Cardiac septum (tissue), 1 donor: ENCODE results near the gene ARHGAP25. TPM values are rescaled to one million over a fixed set of nuclear protein-coding genes. Genes with fewer than 3 reads are reported as not detected.

Experiments used
- DNase-seq: peaks from one replicate; pipeline ENCODE4 v3.0.0-alpha.2; 2020; ENCODE audit warnings: low spot score
- intact Hi-C: fragments of 100-400 bp; cut with DNase I; formaldehyde crosslinking; loops from one replicate; pipeline ENCODE4 v1.14.0; 2022
- long read RNA-seq: library from polyadenylated mRNA; unstranded; transcript quantifications from one replicate; pipeline ENCODE4 v2.0.0, GENCODE V29; 2021
- total RNA-seq: library from RNA; stranded (reverse); fragmentation: NEBNext Ultra II Directional; extraction: Animal tissue kit (Norgen Biotek cat#: 25700); gene quantifications from one replicate; pipeline ENCODE4 v1.2.1, GENCODE V29; 2021
- donor health status: DM: no; HTN: no; CAD: no.

The ARHGAP25 gene
- 5.2 TPM for total RNA-seq
- long read RNA-seq, partial matches to known transcripts, result 1 of 8 reads
- long read RNA-seq, other reads (novel, unspliced or antisense), result 2 of 8 reads

DNA sequence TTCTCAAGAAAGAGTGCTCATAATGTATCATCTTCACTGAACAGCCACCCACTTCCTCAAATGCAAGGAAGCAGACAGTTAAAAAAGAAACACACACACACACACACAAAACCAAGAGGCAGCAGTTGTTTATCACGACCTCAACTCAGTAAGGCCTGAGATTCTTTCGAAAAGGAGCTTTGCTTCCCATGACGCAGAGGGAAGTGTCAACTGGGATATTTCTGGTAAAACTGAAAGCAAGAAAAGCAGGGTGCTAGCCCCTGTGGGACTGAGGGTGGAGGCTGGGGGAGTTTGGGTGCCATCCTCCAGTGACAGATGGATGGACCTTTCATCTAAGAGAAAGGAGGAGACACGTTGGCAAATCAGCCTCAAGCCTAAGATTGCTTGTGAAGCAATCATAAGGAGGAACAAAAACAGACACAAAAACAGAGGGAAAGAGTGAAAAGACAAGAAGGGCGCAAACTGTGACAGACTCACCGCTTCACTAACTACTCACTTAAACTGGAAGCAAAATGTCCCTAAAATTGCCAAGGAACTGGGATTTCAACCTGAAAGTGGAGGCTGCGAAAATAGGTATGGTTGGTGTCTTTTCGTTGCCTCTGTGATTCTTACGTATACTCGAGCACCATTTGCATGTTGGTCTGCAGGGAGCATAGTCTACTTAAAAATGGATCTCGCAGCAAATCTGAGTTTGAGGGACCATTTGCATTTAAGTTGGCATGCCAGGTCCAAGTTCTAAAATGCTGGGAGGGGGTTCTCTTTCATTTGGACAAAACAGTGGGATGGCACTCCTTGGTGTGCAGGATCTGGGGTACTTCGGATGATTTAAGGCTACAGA lies at the start of gene ARHGAP25:
ARHGAP25 (plus strand) TSS at position 124 of the 838 bp plus-strand sequence; CDS start at position 513, 389 bp downstream.
- intact Hi-C loops, result no loop called here
- DNase-seq, result no peak

- intact Hi-C loops, result no loop called here
- DNase-seq, result no peak
Observed at GRCh38 chr2:68686178-68686577, 48.4 kb upstream of the ARHGAP25 start.

GRCh38 chr2:68687018-68687417 lies 47.6 kb upstream of the ARHGAP25 start:
- DNase-seq, result no peak
- intact Hi-C loops, result no loop called here

DNA sequence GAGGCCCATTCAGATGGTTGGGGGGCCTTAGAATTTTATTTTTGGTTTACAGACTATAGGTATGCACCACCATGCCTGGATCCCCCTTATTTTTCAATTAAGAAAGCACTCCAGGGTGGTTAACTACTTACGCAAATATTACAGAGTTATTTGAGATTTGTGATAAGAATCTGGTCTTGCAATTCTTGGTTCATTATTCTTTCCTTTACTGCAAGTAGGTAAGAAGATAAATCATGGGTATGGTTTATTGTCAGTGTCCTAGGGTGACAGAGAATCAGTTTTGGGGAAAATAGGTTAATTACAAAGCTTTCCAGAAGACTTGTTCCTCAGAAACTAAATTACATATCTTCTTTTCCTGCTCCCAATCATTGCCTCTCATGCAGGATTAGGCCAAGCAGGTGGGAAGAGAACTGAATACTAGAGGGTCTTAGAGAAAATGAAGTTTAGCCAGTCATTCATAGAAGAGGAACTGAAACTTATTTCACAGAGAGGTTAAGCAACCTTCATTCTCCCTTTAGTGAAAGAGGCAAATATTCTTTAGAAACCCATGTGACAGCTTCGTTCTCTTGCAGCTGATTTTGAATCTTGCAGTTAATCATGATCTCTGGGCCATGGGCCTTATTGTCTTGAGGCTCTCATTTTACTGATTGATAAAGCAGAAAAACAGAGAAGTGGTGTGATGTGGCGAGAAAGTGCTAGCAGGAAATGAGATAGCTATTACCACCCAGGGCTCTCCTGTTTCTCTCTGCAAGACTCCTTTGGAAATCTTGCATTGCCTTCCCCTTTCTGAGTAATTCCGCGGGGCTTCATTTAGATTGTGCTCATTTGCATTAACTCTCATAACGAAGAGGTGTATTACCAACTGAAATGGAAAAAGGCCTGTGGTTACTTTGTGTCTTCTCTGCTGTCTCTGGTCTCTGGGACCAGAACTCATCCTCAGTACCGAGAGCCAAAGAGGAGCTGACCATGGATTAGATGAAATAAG lies 44.8 kb upstream of the ARHGAP25 start:
- intact Hi-C loops, result no loop called here
- DNase-seq, result no peak

- intact Hi-C loops, result no loop called here
- no peak for DNase-seq
Observed at GRCh38 chr2:68690851-68691250, 43.8 kb upstream of the ARHGAP25 start.

- no peak for DNase-seq
- intact Hi-C loops, result no loop called here
Observed at GRCh38 chr2:68692511-68692910, 42.1 kb upstream of the ARHGAP25 start.

DNA sequence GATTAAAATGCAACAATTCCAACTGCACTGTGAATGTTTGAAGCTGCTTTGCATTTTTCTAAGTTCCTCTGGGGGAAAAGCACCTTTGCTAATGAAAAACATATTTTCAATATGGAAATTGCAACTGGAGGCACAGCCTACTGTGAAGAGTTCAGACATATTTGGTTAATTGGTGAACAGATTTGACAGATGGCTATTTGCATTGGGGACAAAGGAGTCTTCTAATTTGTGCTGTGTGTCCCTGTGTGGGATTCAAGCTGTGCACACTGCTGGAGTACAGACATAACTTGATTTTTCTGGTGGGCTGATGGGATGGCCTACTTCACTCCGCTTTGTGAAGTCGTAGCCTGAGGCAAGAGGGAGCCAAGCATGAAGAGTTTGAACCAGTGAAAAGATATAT lies 40.7 kb upstream of the ARHGAP25 start:
- DNase-seq, result no peak
- intact Hi-C loops, result no loop called here

DNA sequence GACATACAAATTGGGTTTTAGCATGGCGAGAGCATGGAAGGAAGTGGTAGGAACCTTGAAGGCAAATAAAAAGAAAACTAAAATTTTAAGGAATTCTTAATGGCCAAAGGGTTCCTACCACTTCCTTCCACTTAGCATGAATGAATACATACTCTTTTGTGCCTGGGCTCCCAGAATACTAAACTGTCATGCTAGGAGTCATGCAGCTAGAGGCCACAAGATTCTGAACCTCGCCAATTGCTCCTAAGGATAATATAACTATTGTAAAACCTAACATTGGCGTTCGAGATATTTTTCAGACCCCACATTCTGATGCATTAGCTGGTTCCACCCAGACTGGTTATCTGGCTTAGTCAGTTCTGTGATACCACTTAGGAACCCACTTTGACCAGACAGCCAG lies 38.6 kb upstream of the ARHGAP25 start:
- intact Hi-C loops, result no loop called here
- no peak for DNase-seq

DNA sequence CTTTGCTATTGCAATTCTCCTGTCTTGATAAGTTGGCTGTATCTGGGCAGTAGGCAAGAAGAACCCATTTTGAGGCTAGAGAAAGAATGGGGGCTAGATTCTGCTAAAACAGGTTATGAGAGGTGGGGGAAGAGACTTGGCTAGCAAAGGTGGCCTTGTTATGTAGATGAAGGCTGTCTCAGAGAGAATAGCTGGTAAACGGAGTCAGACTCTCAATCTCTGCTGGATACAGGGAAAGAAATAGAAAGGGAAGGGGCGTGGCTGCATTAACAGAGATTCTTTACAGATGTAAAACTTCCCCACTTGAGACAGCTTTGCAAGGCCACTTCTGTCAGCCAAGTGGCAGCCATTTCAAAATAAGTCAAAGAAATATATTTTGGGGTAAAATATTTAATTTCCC lies 38.1 kb upstream of the ARHGAP25 start:
- DNase-seq, result no peak
- intact Hi-C loops, result no loop called here

- intact Hi-C loops, result no loop called here
- DNase-seq, result no peak
Observed at GRCh38 chr2:68698567-68699377, 35.8 kb upstream of the ARHGAP25 start.

- intact Hi-C loops, result no loop called here
- DNase-seq, result no peak
Observed at GRCh38 chr2:68700560-68700959, 34.1 kb upstream of the ARHGAP25 start.

DNA sequence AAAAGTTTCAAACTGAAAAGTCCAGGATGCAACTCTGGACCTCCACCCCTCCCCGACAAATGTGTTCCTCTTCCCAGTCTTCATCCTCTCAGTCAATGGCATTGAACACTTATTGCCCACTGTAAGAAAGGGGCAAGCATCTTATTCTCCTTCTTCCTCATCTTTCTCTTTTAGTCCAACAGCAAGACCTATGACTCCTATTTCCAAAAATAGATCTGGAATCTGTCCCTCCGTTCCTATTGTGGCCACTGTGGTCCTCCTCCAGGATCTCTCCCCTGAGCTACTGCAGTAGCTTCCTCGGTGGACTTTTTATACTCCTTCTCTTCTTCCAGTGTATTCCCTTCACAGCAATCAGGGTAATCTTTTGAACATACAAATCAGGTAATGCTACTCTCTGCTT lies 28.0 kb upstream of the ARHGAP25 start:
- DNase-seq, result no peak
- intact Hi-C loops, result loop anchor here (5.0 kb wide), 1 partner anchor 206 kb away; no protein-coding TSS in a partner anchor

GRCh38 chr2:68708629-68709028 lies 26.0 kb upstream of the ARHGAP25 start:
- DNase-seq, result no peak
- intact Hi-C loops, result loop anchor here (5.0 kb wide), 1 partner anchor 204 kb away; no protein-coding TSS in a partner anchor

DNA sequence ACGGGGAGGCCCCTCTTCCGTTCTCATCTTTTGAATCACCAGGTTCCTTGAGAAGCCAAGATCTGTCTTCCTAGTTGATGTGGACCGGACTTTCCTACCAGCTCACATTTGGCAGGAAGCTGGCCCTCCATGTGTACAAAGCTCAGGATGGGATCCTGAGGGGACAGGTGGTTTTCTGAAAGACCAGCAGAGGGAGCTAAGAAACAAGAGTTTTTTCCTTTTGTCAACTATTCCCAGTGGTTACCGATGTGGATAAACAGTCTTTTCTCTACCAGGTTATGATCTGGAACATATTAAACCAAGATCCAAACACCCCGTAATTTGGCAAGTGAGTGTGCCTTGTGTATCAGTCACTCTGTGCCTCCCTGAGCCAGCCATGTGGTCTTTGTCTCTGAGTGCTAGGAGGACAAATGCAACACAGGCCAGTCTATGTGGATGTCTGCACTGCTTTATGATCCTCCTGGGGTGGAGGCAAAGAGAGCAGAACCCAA lies 25.1 kb upstream of the ARHGAP25 start:
- intact Hi-C loops, result loop anchor here (5.0 kb wide), 1 partner anchor 203 kb away; no protein-coding TSS in a partner anchor
- no peak for DNase-seq

- DNase-seq, result no peak
- intact Hi-C loops, result loop anchor here (10.0 kb wide), 1 partner anchor 246 kb away; the partner anchor contains the start of genes APLF and FBXO48
Observed at GRCh38 chr2:68710336-68710735, 24.3 kb upstream of the ARHGAP25 start.

GRCh38 chr2:68710756-68711155 lies 23.9 kb upstream of the ARHGAP25 start:
- intact Hi-C loops, result loop anchor here (10.0 kb wide), 1 partner anchor 246 kb away; the partner anchor contains the start of genes APLF and FBXO48
- DNase-seq, result no peak

- intact Hi-C loops, result loop anchor here (5.0 to 10.0 kb wide), 2 partner anchors 192 to 250 kb away; partner anchors contain the start of genes APLF and FBXO48
- DNase-seq, result peak; percentile 82
Observed at GRCh38 chr2:68714866-68715265, 19.7 kb upstream of the ARHGAP25 start.

DNA sequence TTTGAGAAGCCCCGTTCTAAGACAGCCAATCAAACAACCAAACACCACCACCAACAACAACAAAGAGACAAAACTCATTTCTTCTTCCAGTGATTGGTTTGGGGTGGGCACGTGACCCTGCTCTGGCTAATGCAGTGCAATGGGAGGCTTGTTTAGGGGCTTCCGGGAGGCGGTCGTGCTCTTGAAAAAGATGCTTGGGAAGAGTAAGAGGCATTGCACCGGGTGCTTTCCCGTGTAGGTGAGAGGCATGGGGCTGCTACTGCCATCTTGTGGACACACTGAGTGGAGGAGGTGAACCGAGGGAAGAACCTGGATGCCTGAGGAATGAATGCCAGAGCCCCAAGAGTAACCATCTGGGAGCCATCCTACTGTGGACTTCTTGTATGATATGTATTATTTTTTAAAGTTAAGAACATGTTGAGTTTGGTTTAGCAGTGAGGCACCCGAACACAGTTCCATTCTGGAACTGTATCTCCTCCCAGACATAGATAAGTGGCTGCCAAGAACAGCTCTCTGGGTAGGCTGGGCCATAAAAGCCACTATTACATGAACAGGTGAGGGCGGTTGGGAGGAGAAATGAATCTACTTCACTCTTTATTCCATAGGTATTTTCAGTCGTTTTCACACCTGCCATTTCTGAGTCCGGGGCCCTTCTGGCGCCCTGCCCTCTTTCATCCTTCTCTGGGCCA lies 19.1 kb upstream of the ARHGAP25 start:
- intact Hi-C loops, result loop anchor here (5.0 to 10.0 kb wide), 2 partner anchors 192 to 251 kb away; partner anchors contain the start of genes APLF and FBXO48
- DNase-seq, result peak; percentile 81
